HG03060 (cell line): Measurements from ENCODE around the gene STRAP.
A peak's percentile ranks its signal among the peaks of the same experiment; 100 is the strongest.
"Not testable (repeated sequence)": the region's sequence is repeated elsewhere in the genome, so short reads cannot be mapped to it uniquely, and the experiment has no call there.

Experiments used
- ATAC-seq: cut with Tn5 transposase; IDR thresholded peaks from one replicate; pipeline ENCODE4 v1.9.1; 2021; ENCODE audit warnings: low read depth, moderate number of reproducible peaks; ENCODE audit not compliant: unreplicated experiment

Gene STRAP

DNA sequence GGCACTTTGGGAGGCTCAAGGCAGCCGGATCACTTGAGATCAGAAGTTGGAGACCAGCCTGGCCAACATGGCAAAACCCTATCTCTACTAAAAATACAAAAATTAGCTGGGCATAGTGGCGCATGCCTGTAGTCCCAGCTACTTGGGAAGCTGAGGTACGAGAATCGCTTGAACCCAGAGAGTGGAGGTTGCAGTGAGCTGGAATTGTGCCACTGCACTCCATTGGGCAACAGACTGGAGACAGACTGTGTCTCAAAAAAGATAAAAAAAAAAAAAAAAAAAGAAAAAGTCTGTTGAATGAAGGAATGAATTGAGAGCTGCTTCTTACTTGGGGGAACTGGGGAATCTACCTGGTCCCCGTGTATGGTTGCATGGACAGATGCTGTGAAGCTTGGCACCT, 31.9 kb downstream of the STRAP start:
- not testable (repeated sequence) for ATAC-seq

DNA sequence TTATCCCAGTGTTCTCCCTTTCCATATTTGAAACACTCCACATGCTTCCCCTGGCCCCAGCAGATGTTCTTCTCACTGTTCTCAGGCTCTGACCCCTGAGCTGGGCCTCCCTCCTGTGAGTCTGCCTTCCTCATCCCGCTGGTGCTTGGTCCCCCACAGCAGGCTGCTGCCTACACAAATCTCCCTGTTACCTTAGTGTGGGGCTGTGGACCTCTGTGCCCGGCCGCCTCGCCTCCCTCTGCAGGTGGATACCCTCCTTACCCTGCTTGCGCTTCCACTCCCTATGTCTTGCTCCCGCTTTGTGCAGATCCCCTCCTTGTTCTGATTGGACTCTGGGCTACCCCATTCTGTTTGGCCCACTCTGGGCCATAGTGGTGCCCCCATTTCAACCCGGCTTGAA, 35.9 kb downstream of the STRAP start:
- ATAC-seq: no peak

DNA sequence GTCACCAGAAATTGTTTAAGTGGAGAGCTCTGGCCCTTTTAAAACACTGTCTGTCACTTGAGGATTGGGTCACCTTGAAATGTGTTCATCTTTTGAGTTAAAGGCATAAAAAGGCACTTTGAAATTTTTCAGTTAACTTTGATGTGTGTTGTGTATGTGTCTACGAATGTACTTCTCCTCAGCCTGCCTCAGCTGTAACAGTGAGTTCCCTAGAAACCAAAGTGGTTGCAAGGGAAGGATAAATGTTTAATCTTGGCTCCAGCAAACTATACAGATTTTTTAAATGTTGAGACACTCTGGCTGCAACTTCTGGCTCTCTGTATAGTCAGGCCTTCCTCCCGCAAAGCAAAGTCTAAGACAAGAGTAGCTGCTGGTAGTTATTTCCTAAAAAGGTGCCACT, 37.2 kb downstream of the STRAP start:
- ATAC-seq: no peak

DNA sequence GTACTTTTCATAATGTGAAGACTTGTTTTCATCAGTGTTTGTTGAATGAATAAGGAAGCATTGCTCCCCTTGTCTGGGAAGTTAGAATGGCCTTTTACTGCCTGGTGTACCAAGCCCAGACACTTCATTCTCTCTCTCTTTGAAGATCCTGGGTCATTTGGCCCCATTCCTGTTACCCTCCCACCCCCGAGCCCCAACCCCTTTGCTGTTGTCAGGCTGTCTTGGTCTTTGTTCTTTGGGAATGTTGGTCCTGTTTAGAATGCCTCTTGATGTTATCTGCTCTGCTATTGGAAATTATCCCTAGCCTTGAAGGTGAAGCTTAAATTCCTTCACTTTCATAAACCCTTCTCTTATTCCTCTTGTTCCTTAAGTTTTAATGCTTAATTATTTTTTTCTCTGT, 42.8 kb downstream of the STRAP start:
- ATAC-seq: no peak

DNA sequence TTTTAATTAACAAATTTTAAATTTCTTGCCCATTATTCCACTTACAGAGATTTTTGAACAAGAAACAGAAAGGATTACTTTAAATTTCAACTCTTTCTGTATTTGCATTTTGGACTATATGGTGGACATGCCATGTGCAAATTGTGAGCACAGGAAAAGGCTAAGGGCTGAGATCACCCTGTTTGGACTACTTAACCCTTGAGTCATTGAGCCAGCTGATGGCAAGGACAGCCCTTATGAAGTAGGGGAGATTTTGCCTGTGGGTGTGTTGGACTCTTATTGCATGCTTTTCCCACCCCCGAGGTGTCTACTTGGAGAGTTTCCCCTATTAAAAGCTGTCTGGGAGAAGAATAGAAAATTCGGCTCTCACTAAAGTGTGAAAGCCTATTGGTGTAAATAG, 46.2 kb downstream of the STRAP start:
- ATAC-seq: no peak

DNA sequence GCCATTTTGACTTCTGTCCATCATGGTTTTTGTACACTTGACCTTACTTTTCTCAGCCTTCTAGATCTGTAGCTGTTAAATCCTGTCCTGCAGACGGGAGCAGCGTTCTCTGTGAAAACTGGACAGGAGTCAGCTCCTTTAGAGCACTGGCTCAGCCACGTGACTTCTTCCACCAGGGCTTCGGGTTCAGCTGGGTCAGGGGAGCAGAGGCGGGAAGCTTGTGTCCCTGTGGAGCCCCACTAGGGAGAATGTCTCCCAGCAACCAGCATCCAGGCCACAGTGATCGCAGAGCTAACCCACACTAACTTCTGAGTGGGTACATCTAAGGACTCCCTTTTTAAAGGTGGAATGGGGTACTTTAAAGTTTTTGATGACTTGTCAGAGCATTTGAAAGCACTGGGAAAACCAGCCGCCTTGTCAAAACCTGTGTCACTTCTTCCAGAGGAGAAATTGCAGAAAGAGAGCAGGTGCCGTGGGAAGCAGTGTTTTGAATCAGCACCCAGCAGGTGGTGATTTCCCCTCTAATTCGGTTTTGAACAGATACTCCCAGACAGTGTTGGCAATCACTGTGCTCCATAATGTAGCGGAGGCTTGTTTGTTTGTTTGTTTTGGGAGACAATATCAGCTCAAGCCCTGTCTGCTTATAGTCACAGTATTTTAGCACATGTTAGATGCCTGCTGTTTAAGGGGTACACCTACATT, 46.8 kb downstream of the STRAP start:
- ATAC-seq: no peak

DNA sequence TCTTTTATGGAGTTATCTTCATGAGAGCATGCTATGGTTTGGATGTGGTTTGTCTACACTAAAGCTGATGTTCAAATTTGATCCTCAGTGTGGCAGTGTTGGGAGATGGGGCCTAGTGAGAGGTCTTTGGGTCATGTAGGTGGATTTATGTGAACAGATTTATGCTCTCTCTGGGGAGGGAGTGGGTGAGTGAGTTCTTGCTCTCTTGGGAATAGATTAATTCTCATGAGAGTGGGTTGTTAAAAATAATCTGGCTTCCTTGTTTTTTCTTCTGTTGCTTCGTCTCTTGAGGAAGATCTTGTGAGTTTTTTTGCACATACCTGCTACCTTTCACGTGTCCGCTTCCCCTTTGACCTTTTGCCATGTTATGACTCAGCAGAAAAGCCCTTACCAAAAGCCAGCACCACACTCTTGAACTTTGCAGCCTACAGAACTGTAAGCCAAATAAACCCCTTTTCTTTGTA, 49.4 kb downstream of the STRAP start:
- ATAC-seq: peak; percentile 89

DNA sequence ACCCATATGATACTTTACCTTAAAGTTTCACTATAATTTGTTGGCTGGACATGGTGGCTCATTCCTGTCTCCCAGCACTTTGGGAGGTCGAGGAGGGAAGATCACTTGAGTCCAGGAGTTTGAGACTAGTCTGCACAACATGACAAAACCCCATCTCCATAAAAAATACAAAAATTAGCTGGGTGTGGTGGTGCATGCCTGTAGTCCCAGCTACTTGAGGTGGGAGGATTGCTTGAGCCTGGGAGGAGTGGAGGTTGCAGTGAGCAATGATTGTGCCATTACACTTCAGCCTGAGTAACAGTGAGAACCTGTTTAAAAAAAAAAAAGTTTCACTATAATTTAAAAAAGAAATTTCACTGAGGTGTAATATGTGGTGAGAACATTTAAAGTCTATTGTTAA, 50.1 kb downstream of the STRAP start:
- ATAC-seq: no peak

DNA sequence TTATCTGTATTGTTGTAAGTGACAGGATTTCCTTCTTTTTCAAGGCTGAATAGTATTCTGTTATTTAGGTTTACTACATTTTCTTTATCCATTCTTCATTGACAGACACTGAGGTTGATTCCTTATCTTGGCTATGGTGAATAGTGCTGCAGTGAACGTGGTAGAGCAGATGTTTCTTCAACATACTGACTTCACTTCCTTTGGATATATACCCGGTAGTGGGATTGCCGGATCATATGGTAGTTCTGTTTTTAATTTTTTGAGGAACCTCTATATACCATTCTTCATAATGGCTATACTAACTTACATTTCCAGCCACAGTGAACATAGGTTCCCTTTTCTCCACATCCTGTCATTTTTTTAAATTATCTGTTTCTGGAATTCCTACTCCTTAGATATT, 50.8 kb downstream of the STRAP start:
- ATAC-seq: no peak

DNA sequence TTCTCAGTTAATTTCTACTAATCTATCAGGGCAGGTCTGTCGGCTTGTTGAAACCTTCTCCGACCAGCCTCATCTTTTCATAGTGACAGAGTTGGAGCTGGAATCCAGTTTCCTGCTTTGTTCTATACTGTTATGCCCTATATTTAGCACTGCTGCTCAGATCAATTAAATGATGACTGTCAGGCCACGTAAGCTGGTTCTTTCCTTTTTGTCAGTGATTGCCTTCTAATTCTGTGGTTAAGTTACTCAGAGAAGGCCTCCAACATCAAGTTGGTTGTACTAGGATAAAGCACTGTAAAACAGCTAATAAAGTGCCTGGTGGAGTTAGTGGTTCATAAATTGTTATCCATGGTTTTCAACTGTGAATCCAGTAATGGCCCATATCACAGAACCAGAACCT, 51.6 kb downstream of the STRAP start:
- ATAC-seq: no peak

DNA sequence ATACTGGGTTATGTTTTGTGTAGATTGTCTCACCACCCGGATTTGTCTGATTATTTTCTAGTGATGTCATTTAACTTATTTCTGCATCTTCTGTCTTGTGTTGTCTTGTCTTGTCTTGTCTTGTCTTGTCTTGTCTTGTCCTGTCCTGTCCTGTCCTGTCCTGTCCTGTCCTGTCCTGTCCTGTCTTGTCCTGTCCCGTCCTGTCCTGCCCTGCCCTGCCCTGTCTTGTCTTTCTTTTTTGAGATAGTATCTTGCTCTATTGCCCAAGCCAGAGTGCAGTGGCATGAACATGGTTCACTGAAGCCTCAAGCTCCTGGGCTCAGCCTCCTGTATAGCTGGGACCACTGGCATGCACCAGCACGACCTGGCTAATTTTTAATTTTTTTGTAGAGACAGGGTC, 54.6 kb downstream of the STRAP start:
- no peak for ATAC-seq

DNA sequence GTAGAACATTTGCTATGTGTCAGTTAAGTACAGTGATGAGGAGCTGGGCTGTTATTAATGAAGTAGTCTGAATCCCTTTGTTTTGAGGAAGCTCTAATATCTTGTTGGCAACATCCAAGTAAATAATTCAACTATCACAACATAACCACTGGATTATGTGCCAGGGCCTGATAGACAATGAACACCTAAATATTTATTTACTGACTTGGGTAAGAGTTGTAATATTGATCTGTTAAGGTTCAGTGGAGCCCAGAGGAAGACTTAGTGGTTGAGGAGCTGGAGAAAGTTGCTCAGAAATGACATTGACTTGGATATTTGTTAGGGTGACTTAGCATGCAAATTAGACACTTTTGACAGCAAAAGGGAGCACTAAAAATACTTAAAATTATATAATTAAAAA, 55.7 kb downstream of the STRAP start:
- no peak for ATAC-seq

DNA sequence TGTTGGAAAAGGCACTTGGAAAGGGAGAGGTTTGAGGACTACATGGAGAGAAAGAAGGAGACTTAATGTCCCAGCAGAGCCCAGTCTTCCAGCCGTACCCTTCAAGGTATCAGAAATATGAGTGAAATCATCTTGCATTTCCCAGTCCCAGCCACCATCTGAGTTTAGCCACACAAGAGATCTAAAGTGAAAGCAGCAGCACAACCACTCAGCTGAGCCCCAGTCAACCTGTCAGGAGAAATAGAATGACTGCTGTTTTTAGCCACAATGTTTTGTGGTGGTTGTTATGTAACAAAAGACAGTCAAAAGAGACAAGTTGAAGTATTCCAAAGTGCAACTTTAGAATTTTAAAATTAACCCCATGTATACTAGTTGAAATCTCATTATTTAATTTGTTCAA, 56.9 kb downstream of the STRAP start:
- ATAC-seq: no peak

DNA sequence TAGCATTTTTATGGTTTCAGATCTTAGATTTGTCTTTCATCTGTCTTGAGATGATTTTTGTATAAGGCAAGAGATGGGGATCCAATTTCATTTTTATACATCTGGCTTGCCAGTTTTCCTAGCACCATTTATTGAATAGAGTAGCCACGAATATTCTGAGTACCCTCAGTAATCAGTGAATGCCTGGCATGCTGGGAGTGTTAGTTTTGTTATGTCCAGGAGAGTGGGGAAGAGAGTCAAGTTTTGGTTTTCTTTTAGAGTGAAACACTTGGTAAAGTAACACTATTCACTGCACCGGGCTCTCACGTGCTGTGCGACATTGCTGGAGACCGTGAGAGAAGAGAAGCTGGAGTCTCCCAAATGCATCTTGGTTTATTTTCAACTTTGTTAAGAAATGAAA, 60.3 kb downstream of the STRAP start:
- ATAC-seq: no peak

DNA sequence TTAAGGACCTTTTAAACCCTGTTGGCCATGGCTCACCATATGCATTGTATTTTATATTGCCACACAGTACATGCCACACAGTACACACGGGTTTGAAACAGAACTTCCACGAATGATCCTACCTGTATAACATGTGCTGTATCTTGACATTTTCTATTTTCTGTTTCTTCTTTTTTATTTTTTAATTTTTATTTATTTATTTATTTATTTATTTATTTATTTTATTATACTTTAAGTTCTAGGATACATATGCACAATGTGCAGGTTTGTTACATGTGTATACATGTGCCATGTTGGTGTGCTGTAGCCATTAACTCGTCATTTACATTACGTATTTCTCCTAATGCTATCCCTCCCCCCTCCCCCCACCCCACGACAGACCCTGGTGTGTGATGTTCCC, 61.3 kb downstream of the STRAP start:
- ATAC-seq: not testable (repeated sequence)

DNA sequence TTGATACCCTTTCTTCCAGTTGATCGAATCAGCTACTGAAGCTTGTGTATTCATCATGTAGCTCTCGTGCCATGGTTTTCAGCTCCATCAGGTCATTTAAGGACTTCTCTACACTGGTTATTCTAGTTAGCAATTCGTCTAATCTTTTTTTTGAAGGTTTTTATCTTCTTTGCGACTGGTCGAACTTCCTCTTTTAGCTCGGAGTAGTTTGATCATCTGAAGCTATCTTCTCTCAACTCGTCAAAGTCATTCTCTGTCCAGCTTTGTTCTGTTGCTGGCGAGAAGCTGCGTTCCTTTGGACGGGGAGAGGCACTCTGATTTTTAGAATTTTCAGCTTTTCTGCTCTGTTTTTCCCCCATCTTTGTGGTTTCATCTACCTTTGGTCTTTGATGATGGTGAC, 66.3 kb downstream of the STRAP start:
- not testable (repeated sequence) for ATAC-seq
